Effector memory CD8-positive, alpha-beta T cell (primary cell): ENCODE results near the gene FAM47E.

Experiments used
- ATAC-seq: fragments of 150-1000 bp; cut with Tn5 transposase; replicated peaks from 2 replicates; pipeline ENCODE4 v1.10.0; 2021; ENCODE audit warnings: mild to moderate bottlenecking, moderate library complexity
- DNase-seq, 3 experiments: peaks; one replicate each; pipeline ENCODE4 v3.0.0; 2021
- H3K27ac Mint-ChIP-seq, 2 donors: one replicate each; pipeline ENCODE4 v1.8.0; 2022; ENCODE audit warnings: mild to moderate bottlenecking in 2 of 2, mixed read lengths in 2 of 2, moderate library complexity in 2 of 2
- H3K27me3 Mint-ChIP-seq, 2 donors: one replicate each; pipeline ENCODE4 v1.8.0; 2022; ENCODE audit warnings: mixed read lengths in 2 of 2
- H3K36me3 Mint-ChIP-seq: one replicate; pipeline ENCODE4 v1.8.0; 2022; ENCODE audit warnings: mild to moderate bottlenecking, moderate library complexity, mixed read lengths; ENCODE audit not compliant: insufficient read depth
- H3K4me1 Mint-ChIP-seq, 2 donors: one replicate each; pipeline ENCODE4 v1.8.0; 2022; ENCODE audit warnings: low read depth in 2 of 2, mixed read lengths in 2 of 2
- H3K4me3 Mint-ChIP-seq, 2 donors: one replicate each; pipeline ENCODE4 v1.8.0; 2022; ENCODE audit warnings: mild to moderate bottlenecking in 2 of 2, mixed read lengths in 2 of 2, moderate library complexity in 2 of 2
- H3K9me3 Mint-ChIP-seq, 2 donors: one replicate each; pipeline ENCODE4 v1.8.0; 2022; ENCODE audit warnings: mixed read lengths in 2 of 2

The FAM47E gene

GRCh38 chr4:76213415-76214176 is 37.9 kb upstream of the FAM47E start, which contains the start of gene SCARB2:
TSS of gene SCARB2 (minus strand) at chr4:76213824. CDS start at chr4:76213543, 281 bp downstream.
- Mint-ChIP-seq H3K27me3 (no peaks in the 10 kb centered on the region), H3K27ac (peak within 1 kb of the TSS; percentile 85 to 94), H3K4me3 (peak within 1 kb of the TSS; percentile 78 to 90), H3K9me3 (no peaks in the 10 kb centered on the region), H3K4me1 (peaks cover 33 to 43% of the 10 kb centered on the region in 2 donors), H3K36me3 (peaks cover 13% of the 10 kb centered on the region)
- DNase-seq, result peak; percentile 72 to 81 (median 75)
- peak; percentile 71 for ATAC-seq

- Mint-ChIP-seq H3K27me3 (no peaks in the 10 kb centered on the region), H3K4me3 (peak overlapping the region; percentile 78 to 90), H3K4me1 (peaks cover 31 to 42% of the 10 kb centered on the region in 2 donors), H3K9me3 (no peaks in the 10 kb centered on the region), H3K36me3 (peaks cover 13% of the 10 kb centered on the region), H3K27ac (peak overlapping the region; percentile 85 to 94)
- ATAC-seq (no peak), DNase-seq (no peak)
Measured at GRCh38 chr4:76214177-76214675, 37.3 kb upstream of the FAM47E start.

GRCh38 chr4:76215077-76215476 is 36.4 kb upstream of the FAM47E start:
- no peaks in the 10 kb centered on the region for H3K9me3 Mint-ChIP-seq
- peaks cover 27 to 37% of the 10 kb centered on the region in 2 donors for H3K4me1 Mint-ChIP-seq
- no peak for DNase-seq
- H3K4me3 Mint-ChIP-seq, result peak overlapping the region in 1 of 2 donors; percentile 78
- no peaks in the 10 kb centered on the region for H3K27me3 Mint-ChIP-seq
- peaks cover 13% of the 10 kb centered on the region for H3K36me3 Mint-ChIP-seq
- ATAC-seq, result no peak
- peak overlapping the region in 1 of 2 donors; percentile 85 for H3K27ac Mint-ChIP-seq

GRCh38 chr4:76216524-76216923 is 35.0 kb upstream of the FAM47E start:
- ATAC-seq, result no peak
- peak overlapping the region in 1 of 2 donors; percentile 42 for H3K4me3 Mint-ChIP-seq
- DNase-seq, result no peak
- H3K4me1 Mint-ChIP-seq, result peaks cover 25 to 26% of the 10 kb centered on the region in 2 donors
- H3K27ac Mint-ChIP-seq, result peak overlapping the region in 1 of 2 donors; percentile 32
- no peaks in the 10 kb centered on the region for H3K27me3 Mint-ChIP-seq
- H3K36me3 Mint-ChIP-seq, result peaks cover 13% of the 10 kb centered on the region
- no peaks in the 10 kb centered on the region for H3K9me3 Mint-ChIP-seq

- Mint-ChIP-seq H3K27ac (peak overlapping the region in 1 of 2 donors; percentile 32), H3K4me1 (peaks cover 19 to 21% of the 10 kb centered on the region in 2 donors), H3K27me3 (no peaks in the 10 kb centered on the region), H3K4me3 (no peak overlapping the region), H3K9me3 (no peaks in the 10 kb centered on the region), H3K36me3 (peaks cover 12% of the 10 kb centered on the region)
- no peak for DNase-seq
- no peak for ATAC-seq
Measured at GRCh38 chr4:76216975-76217814, 34.3 kb upstream of the FAM47E start.

GRCh38 chr4:76219299-76220055 is 32.0 kb upstream of the FAM47E start:
- no peaks in the 10 kb centered on the region for H3K9me3 Mint-ChIP-seq
- H3K4me3 Mint-ChIP-seq, result no peak overlapping the region
- peaks cover 2 to 4% of the 10 kb centered on the region in 2 donors for H3K4me1 Mint-ChIP-seq
- no peaks in the 10 kb centered on the region for H3K27me3 Mint-ChIP-seq
- DNase-seq (no peak), ATAC-seq (no peak)
- no peak overlapping the region for H3K27ac Mint-ChIP-seq
- no peaks in the 10 kb centered on the region for H3K36me3 Mint-ChIP-seq

- H3K9me3 Mint-ChIP-seq, result peaks cover 4 to 6% of the 10 kb centered on the region in 2 donors
- H3K27ac Mint-ChIP-seq, result no peak overlapping the region
- no peaks in the 10 kb centered on the region for H3K4me1 Mint-ChIP-seq
- no peaks in the 10 kb centered on the region for H3K36me3 Mint-ChIP-seq
- no peak overlapping the region for H3K4me3 Mint-ChIP-seq
- no peak for ATAC-seq
- peaks cover 5 to 15% of the 10 kb centered on the region in 2 donors for H3K27me3 Mint-ChIP-seq
- no peak for DNase-seq
Measured at GRCh38 chr4:76224171-76224570, 27.4 kb upstream of the FAM47E start.

- no peaks in the 10 kb centered on the region for H3K36me3 Mint-ChIP-seq
Measured at GRCh38 chr4:76226418-76226817, 25.1 kb upstream of the FAM47E start.

GRCh38 chr4:76232681-76233080 is 18.8 kb upstream of the FAM47E start:
- Mint-ChIP-seq H3K4me1 (no peaks in the 10 kb centered on the region), H3K27ac (no peak overlapping the region), H3K4me3 (no peak overlapping the region), H3K36me3 (no peaks in the 10 kb centered on the region), H3K9me3 (peaks cover 4 to 17% of the 10 kb centered on the region in 2 donors), H3K27me3 (peaks cover 9 to 41% of the 10 kb centered on the region in 2 donors)
- DNase-seq, result no peak
- ATAC-seq, result no peak

More at GRCh38 chr4:76226418-76226817, 25.1 kb upstream of the FAM47E start:
- DNase-seq, result no peak
- Mint-ChIP-seq H3K4me1 (no peaks in the 10 kb centered on the region), H3K9me3 (peaks cover 4 to 11% of the 10 kb centered on the region in 2 donors), H3K4me3 (no peak overlapping the region), H3K27me3 (peaks cover 10 to 32% of the 10 kb centered on the region in 2 donors), H3K27ac (no peak overlapping the region)
- ATAC-seq, result no peak

GRCh38 chr4:76233083-76233482 is 18.4 kb upstream of the FAM47E start:
- ATAC-seq (no peak), DNase-seq (no peak)
- Mint-ChIP-seq H3K27me3 (peaks cover 9 to 42% of the 10 kb centered on the region in 2 donors), H3K4me1 (no peaks in the 10 kb centered on the region), H3K4me3 (no peak overlapping the region), H3K9me3 (peaks cover 4 to 20% of the 10 kb centered on the region in 2 donors), H3K27ac (no peak overlapping the region), H3K36me3 (no peaks in the 10 kb centered on the region)

- ATAC-seq, result no peak
- peaks cover 9 to 46% of the 10 kb centered on the region in 2 donors for H3K27me3 Mint-ChIP-seq
- H3K27ac Mint-ChIP-seq, result no peak overlapping the region
- no peak for DNase-seq
- H3K4me1 Mint-ChIP-seq, result no peaks in the 10 kb centered on the region
- H3K9me3 Mint-ChIP-seq, result peaks cover 4 to 20% of the 10 kb centered on the region in 2 donors
- H3K4me3 Mint-ChIP-seq, result no peak overlapping the region
- no peaks in the 10 kb centered on the region for H3K36me3 Mint-ChIP-seq
Measured at GRCh38 chr4:76233529-76233928, 18.0 kb upstream of the FAM47E start.

- Mint-ChIP-seq H3K9me3 (peaks cover under 1 to 14% of the 10 kb centered on the region in 2 donors), H3K27ac (no peak overlapping the region), H3K4me1 (no peaks in the 10 kb centered on the region), H3K36me3 (no peaks in the 10 kb centered on the region), H3K27me3 (peaks cover 9 to 43% of the 10 kb centered on the region in 2 donors), H3K4me3 (no peak overlapping the region)
- no peak for ATAC-seq
- DNase-seq, result no peak
Measured at GRCh38 chr4:76233967-76234678, 17.4 kb upstream of the FAM47E start.
